ENCODE results near the gene PITPNB.

Gene PITPNB

DNA sequence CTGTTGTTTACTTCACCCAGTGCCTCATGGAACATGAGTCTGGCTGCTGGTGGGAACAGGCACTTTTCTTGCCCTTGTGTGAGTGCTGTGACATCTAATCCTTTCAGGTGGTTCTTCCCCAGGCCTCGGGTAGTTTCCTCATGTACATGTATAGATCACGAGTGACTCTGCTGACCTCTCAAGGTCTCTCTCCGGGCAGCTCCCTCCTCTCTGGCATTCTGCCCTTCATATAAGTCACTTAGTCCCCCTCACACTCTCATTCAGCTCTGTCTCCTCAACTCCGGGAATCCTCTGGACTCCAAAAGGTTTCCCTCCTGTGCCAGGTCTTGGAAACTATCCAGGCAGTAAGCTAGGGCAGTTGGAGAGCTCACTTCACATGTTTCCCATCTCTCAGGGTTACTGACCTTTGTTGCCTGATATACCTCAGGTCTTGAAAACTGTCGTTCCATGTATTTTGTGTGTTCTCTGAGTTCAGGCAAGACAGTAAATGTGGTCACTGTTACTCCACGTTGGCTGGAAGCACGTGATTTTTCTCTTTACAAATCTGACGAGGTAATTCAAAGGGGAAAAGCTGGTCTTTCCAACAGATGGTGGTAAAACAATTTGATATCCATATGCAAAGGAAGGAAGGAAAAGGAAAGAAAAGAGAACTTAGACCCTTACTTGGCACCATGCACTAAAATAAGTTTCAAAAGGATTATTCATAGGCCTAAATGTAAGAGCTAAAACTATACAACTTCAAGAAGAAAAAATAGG lies 40.5 kb upstream of the PITPNB start:
- Histone ChIP-seq H3K27me3 (replicated peaks; ENCODE audit: control insufficient read depth, insufficient read depth, low read length) (no peaks in the 10 kb centered on the region), H3K4me3 (replicated peaks; ENCODE audit: low read depth, low read length) (no peak overlapping the region), H3K36me3 (ENCODE audit: control insufficient read depth, insufficient read depth, low read length) (no peaks in the 10 kb centered on the region)
- no peak for DNase-seq (ENCODE audit: extremely low read depth, insufficient read length)
- TF ChIP-seq, protein P1, sequence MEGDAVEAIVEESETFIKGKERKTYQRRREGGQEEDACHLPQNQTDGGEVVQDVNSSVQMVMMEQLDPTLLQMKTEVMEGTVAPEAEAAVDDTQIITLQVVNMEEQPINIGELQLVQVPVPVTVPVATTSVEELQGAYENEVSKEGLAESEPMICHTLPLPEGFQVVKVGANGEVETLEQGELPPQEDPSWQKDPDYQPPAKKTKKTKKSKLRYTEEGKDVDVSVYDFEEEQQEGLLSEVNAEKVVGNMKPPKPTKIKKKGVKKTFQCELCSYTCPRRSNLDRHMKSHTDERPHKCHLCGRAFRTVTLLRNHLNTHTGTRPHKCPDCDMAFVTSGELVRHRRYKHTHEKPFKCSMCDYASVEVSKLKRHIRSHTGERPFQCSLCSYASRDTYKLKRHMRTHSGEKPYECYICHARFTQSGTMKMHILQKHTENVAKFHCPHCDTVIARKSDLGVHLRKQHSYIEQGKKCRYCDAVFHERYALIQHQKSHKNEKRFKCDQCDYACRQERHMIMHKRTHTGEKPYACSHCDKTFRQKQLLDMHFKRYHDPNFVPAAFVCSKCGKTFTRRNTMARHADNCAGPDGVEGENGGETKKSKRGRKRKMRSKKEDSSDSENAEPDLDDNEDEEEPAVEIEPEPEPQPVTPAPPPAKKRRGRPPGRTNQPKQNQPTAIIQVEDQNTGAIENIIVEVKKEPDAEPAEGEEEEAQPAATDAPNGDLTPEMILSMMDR (IDR thresholded peaks at IDR 0.05; ENCODE audit: insufficient read depth, low read length, poor library complexity, severe bottlenecking): no peak

DNA sequence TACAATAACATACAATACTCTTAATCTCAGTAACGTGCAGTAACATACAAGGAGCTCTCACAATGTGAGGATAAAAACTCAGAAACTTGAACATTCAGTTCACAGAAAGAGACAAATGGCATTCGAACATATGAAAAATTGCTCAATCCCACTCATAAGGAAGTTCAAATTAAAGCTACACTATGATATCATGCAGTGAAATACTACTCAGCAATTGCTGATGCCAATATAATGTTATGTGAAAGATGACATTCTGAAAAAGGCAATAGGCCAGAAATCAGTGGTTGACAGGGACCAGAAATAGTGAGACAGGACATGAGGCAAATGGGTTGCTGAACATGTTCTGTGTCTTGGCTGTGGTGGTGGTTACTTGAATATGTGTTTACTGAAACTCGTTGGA lies 33.7 kb upstream of the PITPNB start:
- TF ChIP-seq, protein P1 (IDR thresholded peaks at IDR 0.05; ENCODE audit: insufficient read depth, low read length, poor library complexity, severe bottlenecking): no peak
- Histone ChIP-seq H3K4me3 (replicated peaks; ENCODE audit: low read depth, low read length) (no peak overlapping the region), H3K36me3 (ENCODE audit: control insufficient read depth, insufficient read depth, low read length) (no peaks in the 10 kb centered on the region), H3K27me3 (replicated peaks; ENCODE audit: control insufficient read depth, insufficient read depth, low read length) (no peaks in the 10 kb centered on the region)
- DNase-seq (ENCODE audit: extremely low read depth, insufficient read length): no peak

DNA sequence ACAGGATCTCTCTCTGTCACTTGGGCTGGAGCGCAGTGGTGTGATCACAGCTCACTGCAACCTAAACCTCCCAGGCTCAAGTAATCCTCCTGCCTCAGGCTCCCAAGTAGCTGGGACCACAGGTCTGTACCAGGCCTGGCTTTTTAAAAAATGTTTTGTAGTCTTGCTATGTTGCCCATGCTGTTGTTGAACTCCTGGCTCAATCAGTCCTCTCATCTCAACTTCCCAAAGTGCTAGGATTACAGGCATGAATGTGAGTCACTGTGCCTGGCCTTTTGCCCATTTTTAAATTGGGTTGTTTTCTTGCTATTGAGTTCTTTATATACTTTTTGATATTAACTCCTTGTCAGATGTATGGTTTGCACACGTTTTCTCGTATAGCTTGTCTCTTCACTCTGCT lies 33.0 kb upstream of the PITPNB start:
- TF ChIP-seq, protein P1 (IDR thresholded peaks at IDR 0.05; ENCODE audit: insufficient read depth, low read length, poor library complexity, severe bottlenecking): no peak
- DNase-seq (ENCODE audit: extremely low read depth, insufficient read length): no peak
- no peak overlapping the region for H3K4me3 ChIP-seq (replicated peaks; ENCODE audit: low read depth, low read length)

DNA sequence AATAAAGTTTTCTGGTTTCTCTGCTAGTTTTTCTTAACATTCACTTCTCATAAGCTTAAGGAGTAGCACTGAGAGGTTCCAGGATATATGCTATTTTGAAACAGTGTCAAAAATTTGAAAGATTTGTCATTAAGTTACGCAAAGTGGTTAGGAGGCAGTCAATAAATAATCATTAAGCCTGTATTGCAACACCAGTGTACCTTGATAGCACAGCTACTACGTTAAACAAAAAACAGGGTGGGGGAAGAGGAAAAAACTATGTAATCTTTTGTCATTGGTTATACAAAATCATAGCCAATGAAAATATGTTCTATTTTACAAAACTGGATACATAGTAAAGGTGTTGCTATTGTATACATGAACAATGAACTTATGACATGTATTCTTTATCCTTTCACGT lies 30.4 kb upstream of the PITPNB start:
- H3K36me3 ChIP-seq (ENCODE audit: control insufficient read depth, insufficient read depth, low read length): no peaks in the 10 kb centered on the region
- DNase-seq (ENCODE audit: extremely low read depth, insufficient read length): no peak
- H3K27me3 ChIP-seq (replicated peaks; ENCODE audit: control insufficient read depth, insufficient read depth, low read length): no peaks in the 10 kb centered on the region
- no peak overlapping the region for H3K4me3 ChIP-seq (replicated peaks; ENCODE audit: low read depth, low read length)
- TF ChIP-seq, protein P1 (IDR thresholded peaks at IDR 0.05; ENCODE audit: insufficient read depth, low read length, poor library complexity, severe bottlenecking): no peak

More for the DNA sequence above, 33.0 kb upstream of the PITPNB start:
- Histone ChIP-seq H3K27me3 (replicated peaks; ENCODE audit: control insufficient read depth, insufficient read depth, low read length) (no peaks in the 10 kb centered on the region), H3K36me3 (ENCODE audit: control insufficient read depth, insufficient read depth, low read length) (no peaks in the 10 kb centered on the region)

DNA sequence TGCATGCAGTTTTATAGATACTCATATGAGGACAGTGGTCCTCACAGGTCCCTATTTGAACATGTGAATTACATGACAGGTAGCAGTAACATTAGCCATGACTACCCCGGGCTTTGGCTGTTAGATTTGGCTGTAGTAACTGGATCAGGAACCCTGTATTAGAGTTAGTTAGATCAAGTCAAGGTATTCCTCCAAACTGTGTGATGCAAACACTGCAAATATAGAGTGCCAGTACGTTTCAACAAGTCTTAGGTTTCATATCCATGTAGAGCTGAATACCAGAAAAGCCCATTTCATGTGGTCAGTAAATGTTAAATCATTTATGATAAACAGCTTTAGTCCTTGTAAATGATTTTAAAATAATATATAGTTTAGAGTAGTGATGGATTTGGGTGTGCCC lies 29.5 kb upstream of the PITPNB start:
- no peak for DNase-seq (ENCODE audit: extremely low read depth, insufficient read length)
- Histone ChIP-seq H3K36me3 (ENCODE audit: control insufficient read depth, insufficient read depth, low read length) (no peaks in the 10 kb centered on the region), H3K27me3 (replicated peaks; ENCODE audit: control insufficient read depth, insufficient read depth, low read length) (no peaks in the 10 kb centered on the region), H3K4me3 (replicated peaks; ENCODE audit: low read depth, low read length) (no peak overlapping the region)
- TF ChIP-seq, protein P1 (IDR thresholded peaks at IDR 0.05; ENCODE audit: insufficient read depth, low read length, poor library complexity, severe bottlenecking): no peak
